Thyroid gland (tissue), 4 donors: ENCODE measurements around the gene RNF149.

Source experiments
- CTCF ChIP-seq, 6 experiments: fragments of 200-600 bp in 3 of 6; fragments of 450-650 bp in 3 of 6; sonication (generic) in 3 of 6; IDR thresholded peaks; one replicate each; pipeline ENCODE4 v1.5.1; 2016 to 2019; ENCODE audit warnings: antibody characterized with exemption in 6 of 6, mild to moderate bottlenecking in 2 of 6, inconsistent platforms in 1 of 6, moderate library complexity in 1 of 6
- POLR2A ChIP-seq, 2 donors: fragments of 450-650 bp; IDR thresholded peaks; one replicate each; pipeline ENCODE4 v1.6.1; 2017; ENCODE audit warnings: antibody characterized with exemption in 2 of 2, mild to moderate bottlenecking in 2 of 2, moderate library complexity in 1 of 2

DNA sequence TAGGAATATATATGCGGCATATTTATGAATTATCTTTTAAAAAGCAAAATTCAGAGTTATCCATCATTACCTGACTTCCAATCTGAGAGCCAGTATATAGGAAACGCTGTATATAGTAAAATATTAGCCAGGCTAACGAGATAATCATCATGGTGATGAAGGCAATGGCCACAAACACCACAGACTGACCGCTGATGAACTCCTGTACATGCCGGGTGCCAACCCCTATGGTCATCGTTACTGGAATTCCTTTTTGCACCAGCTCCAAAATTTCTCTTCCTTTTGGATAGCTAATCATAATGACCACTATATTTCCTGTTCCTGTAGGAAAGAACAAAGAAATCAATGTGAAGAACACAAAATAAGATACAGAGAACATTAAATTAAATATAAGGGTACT lies 13.6 kb downstream of the RNF149 start:
- TF ChIP-seq CTCF (IDR thresholded peaks at IDR 0.05) (no peak), POLR2A (IDR thresholded peaks at IDR 0.05) (no peak)
